Erythroblast (primary cell): ENCODE results near the gene LARGE1.

Source experiments
- GATA1 ChIP-seq: IDR thresholded peaks from 2 replicates; pipeline ENCODE4 v1.6.1; 2011; ENCODE audit warnings: low read depth, mild to moderate bottlenecking, control low read depth, low read length, moderate library complexity
- POLR2A ChIP-seq: IDR thresholded peaks from 2 replicates; pipeline ENCODE4 v1.6.1; 2011; ENCODE audit warnings: mild to moderate bottlenecking, low read length

GRCh38 chr22:33584152-33584551 lies 336.1 kb downstream of the LARGE1 start:
- TF ChIP-seq POLR2A (no peak), GATA1 (no peak)
